ENCODE results near the gene PSMD13. TPM values are rescaled to one million over a fixed set of nuclear protein-coding genes. Genes with fewer than 3 reads are reported as not detected.
A peak's percentile ranks its signal among the peaks of the same experiment; 100 is the strongest.
"Not testable (repeated sequence)": the region's sequence is repeated elsewhere in the genome, so short reads cannot be mapped to it uniquely, and the experiment has no call there.

Gene PSMD13
- 100 to 1,000 TPM in 1 of 2 donors, 10 to 100 TPM in 1; 99.5 to 111 TPM for total RNA-seq
- long read RNA-seq, transcript PSMD13-212 (13 exons, 1,991 nt): major isoform, 195 of 209 reads
- long read RNA-seq, partial matches to known transcripts: 4 of 209 reads
- long read RNA-seq, other reads (novel, unspliced or antisense): 5 of 209 reads

DNA sequence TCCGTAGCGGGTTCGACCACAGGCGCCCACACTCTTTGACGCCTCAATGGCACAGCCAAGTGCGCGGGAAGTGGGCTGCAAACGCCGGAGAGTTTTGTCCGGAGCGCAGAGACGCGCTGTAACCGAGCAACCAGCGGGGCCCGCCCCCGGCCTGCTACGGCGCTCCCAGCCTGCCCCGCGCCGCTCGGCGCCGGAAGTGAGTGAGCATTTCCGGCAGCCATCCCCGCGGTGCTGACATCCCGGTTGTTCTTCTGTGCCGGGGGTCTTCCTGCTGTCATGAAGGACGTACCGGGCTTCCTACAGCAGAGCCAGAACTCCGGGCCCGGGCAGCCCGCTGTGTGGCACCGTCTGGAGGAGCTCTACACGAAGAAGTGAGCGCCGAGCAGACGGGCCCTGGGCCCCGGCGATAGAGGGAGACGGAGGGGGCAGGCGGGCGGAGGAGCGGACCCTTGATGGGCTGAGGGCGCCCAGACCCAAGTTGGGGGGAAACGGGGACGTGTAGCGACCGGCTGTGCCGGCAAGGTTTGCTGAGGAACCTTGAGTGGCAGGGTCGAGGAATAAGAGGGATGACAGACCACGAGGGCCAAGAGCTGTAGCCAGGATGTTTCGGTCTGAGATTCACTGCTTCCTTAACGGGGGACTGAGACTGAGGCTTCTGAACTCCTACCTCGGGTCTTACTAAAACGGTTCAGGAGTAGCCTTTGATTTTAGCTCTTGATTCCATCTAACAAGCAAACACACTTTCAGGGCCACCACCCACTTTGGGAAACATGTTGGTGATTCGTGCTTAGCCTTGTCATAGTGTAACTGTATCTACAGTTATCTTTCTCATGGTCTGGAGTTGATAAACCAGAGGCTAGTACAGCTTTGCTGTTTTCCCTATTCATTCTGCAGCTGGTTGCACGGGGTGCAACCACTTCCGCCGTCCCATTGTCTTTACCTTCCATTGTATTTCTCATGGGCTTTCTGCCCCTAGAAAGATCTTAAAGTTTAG, at the start of gene PSMD13:
TSS of gene PSMD13 (plus strand) at position 203 of the 994 bp plus-strand sequence. CDS start at position 277, 74 bp downstream.
- peak; percentile 88 for ATAC-seq
- peak; percentile 81 to 92 for DNase-seq
- intact Hi-C loops (cut with DNase I, micrococcal nuclease): no loop called here

GRCh38 chr11:189200-189783, 47.5 kb upstream of the PSMD13 start:
- peak in 1 of 2 donors; percentile 13 for DNase-seq
- intact Hi-C loops (cut with DNase I, micrococcal nuclease): not testable (repeated sequence)
- peak; percentile 38 for ATAC-seq

DNA sequence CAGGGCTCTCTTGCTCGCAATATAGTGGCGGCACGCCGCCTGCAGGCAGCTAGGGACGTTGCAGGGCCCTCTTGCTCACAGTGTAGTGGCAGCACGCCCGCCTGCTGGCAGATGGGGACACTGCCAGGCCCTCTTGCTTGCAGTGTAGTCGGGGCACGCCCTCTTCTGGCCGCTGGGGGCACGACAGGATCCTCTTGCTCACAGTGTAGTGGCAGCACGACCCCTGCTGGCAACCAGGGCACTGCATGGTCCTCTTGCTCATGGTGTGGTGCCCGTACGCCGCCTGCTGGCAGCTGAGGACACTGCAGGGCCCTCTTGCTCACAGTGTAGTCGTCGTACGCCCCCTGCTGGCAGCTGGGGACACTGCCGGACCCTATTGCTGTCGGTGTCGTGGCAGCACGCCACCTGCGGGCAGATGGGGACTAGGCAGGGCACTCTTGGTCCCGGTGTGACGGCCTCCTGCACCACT, 46.9 kb upstream of the PSMD13 start:
- intact Hi-C loops (cut with DNase I, micrococcal nuclease): not testable (repeated sequence)
- DNase-seq: peak; percentile 18 to 41
- peak; percentile 70 for ATAC-seq

DNA sequence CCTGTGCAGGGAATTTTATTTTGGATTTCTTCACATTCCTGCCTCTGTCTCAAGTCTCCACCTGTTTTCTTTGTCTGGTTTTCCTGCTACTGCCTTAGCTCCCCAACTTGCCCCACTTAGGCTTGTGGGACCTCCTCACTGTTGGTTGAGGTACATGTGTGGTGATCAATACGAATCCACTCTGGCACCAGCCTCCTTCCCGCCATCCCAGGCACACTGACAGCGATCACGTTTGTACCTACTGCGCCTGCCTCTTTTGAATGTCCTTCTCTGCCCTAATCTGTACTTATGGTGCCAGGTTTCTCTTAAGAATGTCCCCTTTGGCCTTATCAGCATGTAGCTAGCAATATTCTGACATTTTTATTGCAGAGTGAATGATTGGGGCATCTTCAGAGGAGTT, 46.2 kb upstream of the PSMD13 start:
- intact Hi-C loops (cut with DNase I, micrococcal nuclease); ATAC-seq: not testable (repeated sequence)
- peak in 1 of 2 donors; percentile 2 for DNase-seq

DNA sequence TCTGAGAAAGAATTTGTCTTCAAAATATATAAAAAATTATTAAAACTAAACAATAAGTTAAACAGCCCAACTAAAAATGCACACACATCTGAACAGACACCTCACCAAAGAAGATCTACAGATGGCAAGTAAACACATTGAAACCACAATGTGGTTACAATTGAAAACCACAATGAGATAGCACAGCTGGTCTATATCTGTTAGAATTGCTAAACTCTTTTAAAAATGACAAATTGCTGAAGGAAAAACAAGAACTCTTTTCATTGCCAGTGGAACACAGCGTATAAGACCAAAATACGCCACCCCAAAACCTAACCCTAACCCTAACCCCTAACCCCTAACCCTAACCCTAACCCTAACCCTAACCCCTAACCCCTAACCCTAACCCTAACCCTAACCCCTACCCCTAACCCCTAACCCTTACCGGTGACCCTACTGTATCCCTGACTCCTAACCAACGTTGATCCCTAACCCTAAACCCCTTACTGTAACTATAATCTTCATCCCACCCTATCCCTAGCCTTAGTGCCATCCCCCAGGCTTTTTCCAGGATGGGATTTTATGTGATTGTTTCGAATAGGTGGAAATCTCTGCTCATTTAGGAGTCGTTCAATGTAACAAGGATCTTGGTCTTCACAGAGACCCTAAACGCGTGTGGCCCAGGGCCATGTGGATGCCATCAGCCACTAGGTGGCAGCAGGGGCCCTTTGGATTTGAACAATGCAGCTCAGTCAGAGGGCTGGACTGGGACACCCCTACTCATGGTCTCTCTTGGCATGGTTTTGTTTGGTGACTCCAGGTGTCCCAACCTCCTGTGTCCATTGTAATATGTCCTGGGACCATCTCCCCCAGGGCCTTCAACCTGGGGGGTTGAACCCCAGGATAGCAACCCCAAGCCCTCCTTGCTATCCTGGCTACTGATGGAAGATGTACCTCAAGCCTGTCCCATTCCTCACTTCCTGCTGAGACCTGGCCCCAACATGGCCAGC, 45.0 kb upstream of the PSMD13 start:
- intact Hi-C loops (cut with DNase I, micrococcal nuclease): not testable (repeated sequence)
- DNase-seq (peak in 1 of 2 donors; percentile 1), ATAC-seq (peak; percentile 59)

DNA sequence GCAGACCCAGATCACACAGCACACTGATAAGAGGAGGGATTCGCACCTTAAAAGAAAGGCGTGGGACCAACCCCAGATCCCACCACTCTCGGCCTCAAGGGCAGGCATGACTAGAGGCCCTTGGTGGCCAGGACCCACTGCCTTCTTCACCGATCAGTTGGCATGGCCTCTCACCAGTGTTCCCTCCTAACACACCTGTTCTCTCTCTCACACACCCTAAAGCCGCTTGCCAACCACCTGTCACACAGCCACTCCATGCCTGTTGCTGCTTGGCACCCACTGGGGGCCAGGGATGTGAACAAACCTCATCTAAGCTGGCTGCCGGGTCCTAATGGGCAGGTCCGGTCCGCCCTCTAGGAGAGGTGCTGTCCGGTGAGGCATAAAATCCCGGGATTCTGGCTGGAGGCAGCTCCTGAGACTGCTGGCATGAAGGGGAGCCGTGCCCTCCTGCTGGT, 44.1 kb upstream of the PSMD13 start, which contains the start of gene SCGB1C1:
TSS of gene SCGB1C1 (plus strand) at position 405 of the 455 bp plus-strand sequence. CDS start at position 427, 22 bp downstream.
- intact Hi-C loops (cut with DNase I, micrococcal nuclease); ATAC-seq; DNase-seq: not testable (repeated sequence)

DNA sequence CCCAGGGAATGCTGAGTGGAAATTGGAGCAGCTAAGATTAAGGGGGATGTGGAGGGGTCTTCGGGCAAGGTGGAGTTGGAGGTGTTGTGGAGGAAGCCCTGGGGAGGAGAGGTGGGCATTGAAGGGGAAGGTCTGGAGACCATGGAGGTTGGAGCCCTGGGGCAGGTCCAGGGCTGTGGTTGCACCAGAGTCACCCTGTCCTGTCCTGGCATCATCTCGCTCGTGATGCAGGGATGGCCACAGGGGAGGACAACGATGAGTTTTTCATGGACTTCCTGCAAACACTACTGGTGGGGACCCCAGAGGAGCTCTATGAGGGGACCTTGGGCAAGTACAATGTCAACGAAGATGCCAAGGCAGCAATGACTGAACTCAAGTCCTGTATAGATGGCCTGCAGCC, 43.3 kb upstream of the PSMD13 start:
- ATAC-seq; intact Hi-C loops (cut with DNase I, micrococcal nuclease): not testable (repeated sequence)

GRCh38 chr11:196786-197731, 39.7 kb upstream of the PSMD13 start:
- intact Hi-C loops (cut with DNase I, micrococcal nuclease): no loop called here
- ATAC-seq (peak; percentile 3), DNase-seq (peak in 1 of 2 donors; percentile 3)

More for the DNA sequence above, 43.3 kb upstream of the PSMD13 start:
- peak in 1 of 2 donors; percentile 3 for DNase-seq

DNA sequence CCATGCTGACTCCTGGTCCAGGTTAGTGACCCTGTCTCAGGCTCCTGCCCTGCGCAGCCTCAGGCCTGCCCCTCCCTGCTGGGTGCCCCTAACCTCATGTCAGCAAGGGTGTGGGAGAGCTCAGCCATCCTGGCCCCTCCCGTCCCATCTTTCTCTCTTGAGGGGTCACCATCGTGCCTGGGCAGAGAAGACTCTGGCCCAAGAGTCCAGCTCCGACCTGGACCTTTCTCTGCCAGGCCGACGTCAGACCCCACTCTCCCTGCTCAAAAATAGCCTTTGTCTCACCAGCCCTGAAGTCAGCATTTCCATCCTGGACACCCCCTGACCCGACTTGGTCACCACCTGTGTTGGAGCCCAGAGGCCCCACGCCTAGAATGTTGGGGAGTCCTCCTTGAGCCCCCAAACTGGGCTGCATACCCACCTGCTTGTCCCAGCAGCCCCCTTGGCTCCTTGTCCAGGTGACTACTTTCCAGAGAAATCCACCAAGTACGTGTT, 39.0 kb upstream of the PSMD13 start:
- intact Hi-C loops (cut with DNase I, micrococcal nuclease): no loop called here
- peak in 1 of 2 donors; percentile 2 for DNase-seq
- no peak for ATAC-seq

GRCh38 chr11:198236-198806, 38.5 kb upstream of the PSMD13 start:
- peak in 1 of 2 donors; percentile 1 for DNase-seq

DNA sequence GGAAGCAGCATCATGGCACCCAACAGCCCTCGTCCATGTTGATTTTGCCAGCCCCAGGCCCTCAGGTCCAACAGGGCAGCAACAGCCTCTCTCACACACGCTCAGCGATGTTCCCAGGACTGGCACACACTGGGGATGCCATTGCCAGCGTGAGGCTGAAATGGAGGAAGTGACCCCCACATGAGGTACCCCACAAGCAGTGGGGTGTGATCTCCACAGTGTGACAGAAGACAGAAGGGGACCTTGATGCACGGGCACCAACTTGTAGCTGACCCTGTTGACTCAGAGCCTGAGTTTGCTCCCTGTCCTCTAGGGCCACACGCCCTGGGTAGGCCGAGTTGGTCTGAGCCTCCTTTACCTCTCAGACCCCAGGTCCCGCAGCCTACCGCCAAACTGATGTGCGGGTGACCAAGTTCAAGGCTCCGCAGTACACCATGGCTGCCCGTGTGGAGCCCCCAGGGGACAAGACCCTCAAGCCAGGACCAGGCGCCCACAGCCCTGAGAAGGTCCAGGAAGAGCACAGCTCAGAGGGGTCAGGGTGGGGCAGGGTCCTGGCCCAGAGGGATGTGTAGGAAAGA, 37.7 kb upstream of the PSMD13 start:
- intact Hi-C loops (cut with DNase I, micrococcal nuclease): no loop called here
- ATAC-seq: no peak

More at GRCh38 chr11:198236-198806, 38.5 kb upstream of the PSMD13 start:
- intact Hi-C loops (cut with DNase I, micrococcal nuclease): no loop called here
- ATAC-seq: no peak

DNA sequence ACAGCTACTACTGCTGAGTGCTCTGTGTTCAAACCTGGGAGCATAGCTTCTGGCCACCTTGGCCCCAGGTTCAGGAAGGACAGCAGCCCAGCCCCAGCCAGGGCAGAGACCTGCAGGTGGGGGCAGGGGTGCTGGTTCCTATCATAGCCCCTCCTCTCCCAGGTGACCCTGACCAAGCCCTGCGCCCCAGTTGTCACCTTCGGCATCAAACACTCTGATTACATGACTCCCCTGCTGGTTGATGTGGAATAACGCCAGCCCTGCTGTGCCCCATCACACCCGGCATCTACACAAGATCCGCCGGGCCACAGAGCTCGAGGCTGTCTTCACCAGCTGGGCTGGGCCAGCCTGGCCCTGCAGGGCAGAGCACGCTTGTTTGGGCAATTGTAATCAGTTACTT, 37.0 kb upstream of the PSMD13 start:
- DNase-seq (no peak), ATAC-seq (no peak)
- intact Hi-C loops (cut with DNase I, micrococcal nuclease): no loop called here

More for the DNA sequence above, 37.7 kb upstream of the PSMD13 start:
- peak in 1 of 2 donors; percentile 3 for DNase-seq

DNA sequence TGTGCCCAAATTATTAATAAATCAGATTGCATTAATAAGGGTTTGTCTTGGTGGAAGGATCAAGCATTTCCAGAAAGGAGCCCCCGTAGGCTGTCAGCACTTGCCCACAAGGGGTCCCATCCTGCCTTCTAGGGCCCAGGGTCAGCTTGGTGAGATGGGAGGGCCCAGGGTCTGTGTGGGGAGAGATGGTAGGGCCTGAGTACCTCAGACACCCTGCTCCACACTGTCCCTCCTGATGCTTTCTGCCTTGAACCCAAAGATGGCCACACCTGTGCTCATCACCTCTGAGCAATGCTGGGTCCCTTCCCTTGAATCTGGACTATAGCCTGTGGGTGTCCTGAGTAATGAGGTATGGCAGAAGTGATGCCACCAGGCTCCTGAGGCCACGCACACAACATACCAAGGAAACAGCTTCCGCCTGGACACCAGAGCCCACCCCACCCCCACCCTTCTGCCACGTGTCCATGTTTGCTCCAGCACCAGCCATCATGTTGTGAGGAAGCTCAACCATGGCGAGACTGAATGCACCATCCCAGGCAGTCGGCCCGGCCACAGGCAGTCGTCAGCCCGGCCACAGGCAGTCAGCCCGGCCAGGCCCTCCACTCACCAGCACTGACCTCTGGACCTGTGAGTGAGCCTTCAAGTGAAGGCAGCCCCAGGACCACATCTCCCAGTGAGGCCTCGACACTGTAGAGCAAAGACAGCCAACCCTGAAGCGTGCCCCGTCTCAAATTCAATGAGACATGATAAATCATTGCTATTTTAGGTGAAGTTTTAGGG, 36.4 kb upstream of the PSMD13 start:
- ATAC-seq: no peak
- peak in 1 of 2 donors; percentile 1 for DNase-seq
- intact Hi-C loops (cut with DNase I, micrococcal nuclease): no loop called here

GRCh38 chr11:201966-202365, 34.8 kb upstream of the PSMD13 start:
- intact Hi-C loops (cut with DNase I, micrococcal nuclease): no loop called here
- ATAC-seq (no peak), DNase-seq (no peak)

- intact Hi-C loops (cut with DNase I, micrococcal nuclease): no loop called here
- no peak for DNase-seq
Measured at GRCh38 chr11:202490-202889, 34.3 kb upstream of the PSMD13 start.

More at GRCh38 chr11:202490-202889, 34.3 kb upstream of the PSMD13 start:
- no peak for ATAC-seq

All from left colon (tissue), 2 donors.